GM19025 (cell line): ENCODE measurements around the gene PRKN.
"Not testable (repeated sequence)": the region's sequence is repeated elsewhere in the genome, so short reads cannot be mapped to it uniquely, and the experiment has no call there.

ENCODE experiments used
- ATAC-seq: cut with Tn5 transposase; IDR thresholded peaks from one replicate; pipeline ENCODE4 v1.9.1; 2021; ENCODE audit warnings: mild to moderate bottlenecking, low read depth, moderate library complexity; ENCODE audit not compliant: unreplicated experiment

The PRKN gene

GRCh38 chr6:161341638-161342037, 1385.9 kb downstream of the PRKN start:
- ATAC-seq: no peak

- no peak for ATAC-seq
Observed at GRCh38 chr6:161338015-161338414, 1389.6 kb downstream of the PRKN start.

GRCh38 chr6:161336479-161336878, 1391.1 kb downstream of the PRKN start:
- no peak for ATAC-seq

- ATAC-seq: no peak
Observed at GRCh38 chr6:161333410-161333809, 1394.2 kb downstream of the PRKN start.

- ATAC-seq: not testable (repeated sequence)
Observed at GRCh38 chr6:161331402-161332081, 1396.0 kb downstream of the PRKN start.

- ATAC-seq: no peak
Observed at GRCh38 chr6:161327360-161327953, 1400.1 kb downstream of the PRKN start.

- no peak for ATAC-seq
Observed at GRCh38 chr6:161319231-161319630, 1408.3 kb downstream of the PRKN start.

- no peak for ATAC-seq
Observed at GRCh38 chr6:161318456-161318855, 1409.1 kb downstream of the PRKN start.

- ATAC-seq: no peak
Observed at GRCh38 chr6:161316531-161316930, 1411.0 kb downstream of the PRKN start.

GRCh38 chr6:161315246-161315917, 1412.2 kb downstream of the PRKN start:
- not testable (repeated sequence) for ATAC-seq

GRCh38 chr6:161314541-161315245, 1412.9 kb downstream of the PRKN start:
- ATAC-seq: not testable (repeated sequence)

- no peak for ATAC-seq
Observed at GRCh38 chr6:161313940-161314509, 1413.5 kb downstream of the PRKN start.

GRCh38 chr6:161313475-161313874, 1414.1 kb downstream of the PRKN start:
- not testable (repeated sequence) for ATAC-seq

GRCh38 chr6:161309774-161310173, 1417.8 kb downstream of the PRKN start:
- ATAC-seq: not testable (repeated sequence)

GRCh38 chr6:161308075-161308655, 1419.4 kb downstream of the PRKN start:
- ATAC-seq: no peak

GRCh38 chr6:161305860-161306259, 1421.7 kb downstream of the PRKN start:
- ATAC-seq: no peak

GRCh38 chr6:161303628-161304340, 1423.8 kb downstream of the PRKN start:
- no peak for ATAC-seq

- ATAC-seq: no peak
Observed at GRCh38 chr6:161302949-161303348, 1424.6 kb downstream of the PRKN start.

GRCh38 chr6:161301338-161301737, 1426.2 kb downstream of the PRKN start:
- no peak for ATAC-seq

- ATAC-seq: no peak
Observed at GRCh38 chr6:161300823-161301222, 1426.7 kb downstream of the PRKN start.
